Loucy (cell line): ENCODE data around the gene RRAS.

Source experiments
- H2AFZ ChIP-seq: fragments of 200-600 bp; sonication (generic); 2 replicates; pipeline ENCODE4 v1.6.0; 2016; ENCODE audit warnings: antibody characterized with exemption, mild to moderate bottlenecking, low read length, moderate library complexity
- H3F3A ChIP-seq: fragments of 200-600 bp; 2 replicates; pipeline ENCODE4 v1.6.0; 2016; ENCODE audit warnings: antibody characterized with exemption, low read depth, mild to moderate bottlenecking
- H3K27me3 ChIP-seq: fragments of 200-600 bp; sonication (generic); 2 replicates; pipeline ENCODE4 v1.6.1; 2014; ENCODE audit warnings: low read length, mild to moderate bottlenecking; ENCODE audit not compliant: insufficient read depth, poor library complexity, severe bottlenecking
- H3K36me3 ChIP-seq: fragments of 200-600 bp; sonication (generic); 2 replicates; pipeline ENCODE4 v1.6.1; 2016; ENCODE audit warnings: low read length; ENCODE audit not compliant: insufficient read depth
- H3K4me1 ChIP-seq: fragments of 200-600 bp; sonication (generic); 2 replicates; pipeline ENCODE4 v1.5.1; 2014; ENCODE audit warnings: low read length, mild to moderate bottlenecking; ENCODE audit not compliant: insufficient read depth, poor library complexity, severe bottlenecking
- H3K4me2 ChIP-seq: fragments of 200-600 bp; sonication (generic); 2 replicates; pipeline ENCODE4 v1.6.0; 2014; ENCODE audit warnings: antibody characterized with exemption, low read length, low read depth, mild to moderate bottlenecking; ENCODE audit not compliant: poor library complexity, severe bottlenecking
- H3K4me3 ChIP-seq: fragments of 200-600 bp; sonication (generic); 2 replicates; pipeline ENCODE4 v1.5.1; 2014; ENCODE audit warnings: low read length, mild to moderate bottlenecking, mixed read lengths; ENCODE audit not compliant: poor library complexity, severe bottlenecking
- H3K79me2 ChIP-seq: fragments of 200-600 bp; sonication (generic); 2 replicates; pipeline ENCODE4 v1.6.1; 2014; ENCODE audit warnings: low read length; ENCODE audit not compliant: insufficient read depth
- H3K9ac ChIP-seq: fragments of 200-600 bp; sonication (generic); 2 replicates; pipeline ENCODE4 v1.6.0; 2014; ENCODE audit warnings: mild to moderate bottlenecking, low read depth, low read length, moderate library complexity; ENCODE audit not compliant: poor library complexity, severe bottlenecking
- H3K9me2 ChIP-seq: fragments of 200-600 bp; sonication (generic); replicated peaks from 2 replicates; pipeline ENCODE4 v1.6.1; 2016; ENCODE audit warnings: low read depth, low read length, mixed read lengths
- H3K9me3 ChIP-seq: fragments of 200-600 bp; sonication (generic); 2 replicates; pipeline ENCODE4 v1.6.1; 2014; ENCODE audit warnings: mild to moderate bottlenecking, antibody characterized with exemption, low read length, low read depth; ENCODE audit not compliant: insufficient read depth
- H4K20me1 ChIP-seq: fragments of 200-600 bp; sonication (generic); 2 replicates; pipeline ENCODE4 v1.6.0; 2014; ENCODE audit warnings: antibody characterized with exemption, low read length, mild to moderate bottlenecking; ENCODE audit not compliant: insufficient read depth, poor library complexity, severe bottlenecking
- CTCF ChIP-seq: fragments of 200-600 bp; sonication (generic); conservative IDR thresholded peaks from 2 replicates; pipeline ENCODE4 v1.5.1; 2014; ENCODE audit warnings: mild to moderate bottlenecking, antibody characterized with exemption, low read length
- EZH2phosphoT487 ChIP-seq: fragments of 200-600 bp; IDR thresholded peaks from 2 replicates; pipeline ENCODE4 v1.6.1; 2018; ENCODE audit warnings: antibody characterized with exemption, mild to moderate bottlenecking, moderate library complexity, borderline replicate concordance

RRAS gene

GRCh38 chr19:49631610-49632192 is 8.2 kb downstream of the RRAS start:
- Histone ChIP-seq H3K4me1 (peaks cover under 1% of the 10 kb centered on the region), H2AFZ (no peak overlapping the region), H3K9me2 (no peaks in the 10 kb centered on the region), H3K36me3 (peaks cover 11% of the 10 kb centered on the region; the same call in 1 of the 2 replicates), H3K9ac (no peak overlapping the region), H3K79me2 (no peaks in the 10 kb centered on the region), H4K20me1 (no peaks in the 10 kb centered on the region), H3K27me3 (no peaks in the 10 kb centered on the region), H3K4me2 (no peak overlapping the region), H3K4me3 (no peak overlapping the region), H3K9me3 (no peaks in the 10 kb centered on the region), H3F3A (no peaks in the 10 kb centered on the region)
- no peak for TF ChIP-seq CTCF
- TF ChIP-seq EZH2phosphoT487: no peak

GRCh38 chr19:49631014-49631588 is 8.8 kb downstream of the RRAS start:
- no peaks in the 10 kb centered on the region for H3K79me2 ChIP-seq
- no peaks in the 10 kb centered on the region for H3K9me2 ChIP-seq
- H3K4me1 ChIP-seq: no peaks in the 10 kb centered on the region
- no peaks in the 10 kb centered on the region for H3K9me3 ChIP-seq
- no peaks in the 10 kb centered on the region for H3K27me3 ChIP-seq
- no peak overlapping the region for H3K4me2 ChIP-seq
- no peaks in the 10 kb centered on the region for H3F3A ChIP-seq
- H4K20me1 ChIP-seq: no peaks in the 10 kb centered on the region
- TF ChIP-seq CTCF: no peak
- no peak for TF ChIP-seq EZH2phosphoT487
- no peak overlapping the region for H3K9ac ChIP-seq
- H3K4me3 ChIP-seq: no peak overlapping the region
- peaks cover 17% of the 10 kb centered on the region; the same call in 1 of the 2 replicates for H3K36me3 ChIP-seq
- no peak overlapping the region for H2AFZ ChIP-seq

- Histone ChIP-seq H3K4me3 (no peak overlapping the region), H3K4me2 (no peak overlapping the region), H3K36me3 (peaks cover 28% of the 10 kb centered on the region; the same call in 1 of the 2 replicates), H4K20me1 (no peaks in the 10 kb centered on the region), H3K9me3 (no peaks in the 10 kb centered on the region), H3K79me2 (no peaks in the 10 kb centered on the region), H3K9me2 (no peaks in the 10 kb centered on the region), H3K9ac (no peak overlapping the region), H2AFZ (no peak overlapping the region), H3K27me3 (no peaks in the 10 kb centered on the region), H3F3A (no peaks in the 10 kb centered on the region), H3K4me1 (no peaks in the 10 kb centered on the region)
- TF ChIP-seq EZH2phosphoT487 (no peak), CTCF (no peak)
Observed at GRCh38 chr19:49629659-49630058, 10.3 kb downstream of the RRAS start.
